Kidney epithelial cell (primary cell): ENCODE data around the gene HHATL. TPM values are rescaled to one million over a fixed set of nuclear protein-coding genes. Genes with fewer than 3 reads are reported as not detected.

Experiments used
- DNase-seq: peaks from one replicate; pipeline ENCODE4 v3.0.0-alpha.2; 2010; ENCODE audit warnings: low read depth
- H3K27me3 ChIP-seq: 2 replicates; pipeline ENCODE4 v1.6.0; 2011; ENCODE audit warnings: low read length; ENCODE audit not compliant: control insufficient read depth, insufficient read depth
- H3K36me3 ChIP-seq: 2 replicates; pipeline ENCODE4 v1.5.1; 2011; ENCODE audit warnings: low read length; ENCODE audit not compliant: control insufficient read depth, insufficient read depth
- H3K4me3 ChIP-seq: 2 replicates; pipeline ENCODE4 v1.5.1; 2011; ENCODE audit warnings: low read depth, mild to moderate bottlenecking, control low read depth, low read length
- CTCF ChIP-seq: IDR thresholded peaks from 2 replicates; pipeline ENCODE4 v1.5.1; 2011; ENCODE audit warnings: mild to moderate bottlenecking, moderate library complexity, low read length, control low read depth, inconsistent platforms; ENCODE audit not compliant: insufficient read depth, poor library complexity, severe bottlenecking
- total RNA-seq: library from RNA; depleted of rRNA; stranded (reverse); fragments of >200 nt; gene quantifications from 2 replicates; pipeline ENCODE4 v1.2.3, GENCODE V29; 2015

The HHATL gene
- total RNA-seq, 1 donor from 2014 or later = not detected

GRCh38 chr3:42747581-42747980, 45.0 kb upstream of the HHATL start:
- Histone ChIP-seq H3K4me3 (no peak overlapping the region), H3K27me3 (peaks cover 3% of the 10 kb centered on the region), H3K36me3 (no peaks in the 10 kb centered on the region)
- no peak for DNase-seq
- TF ChIP-seq CTCF = no peak

- no peak for TF ChIP-seq CTCF
- H3K36me3 ChIP-seq = no peaks in the 10 kb centered on the region
- no peak for DNase-seq
- no peak overlapping the region for H3K4me3 ChIP-seq
- peaks cover 3% of the 10 kb centered on the region for H3K27me3 ChIP-seq
Observed at GRCh38 chr3:42746455-42747450, 44.2 kb upstream of the HHATL start.

- no peak overlapping the region for H3K4me3 ChIP-seq
- no peaks in the 10 kb centered on the region for H3K36me3 ChIP-seq
- DNase-seq = no peak
- TF ChIP-seq CTCF = no peak
- H3K27me3 ChIP-seq = peaks cover 3% of the 10 kb centered on the region
Observed at GRCh38 chr3:42745776-42746454, 43.3 kb upstream of the HHATL start.

GRCh38 chr3:42745291-42745745, 42.7 kb upstream of the HHATL start:
- no peaks in the 10 kb centered on the region for H3K36me3 ChIP-seq
- no peak for DNase-seq
- no peak for TF ChIP-seq CTCF
- no peak overlapping the region for H3K4me3 ChIP-seq
- H3K27me3 ChIP-seq = peaks cover 3% of the 10 kb centered on the region

GRCh38 chr3:42743204-42743995, 40.8 kb upstream of the HHATL start:
- Histone ChIP-seq H3K4me3 (no peak overlapping the region), H3K27me3 (peaks cover 3% of the 10 kb centered on the region), H3K36me3 (no peaks in the 10 kb centered on the region)
- TF ChIP-seq CTCF = no peak
- DNase-seq = no peak
